Effector CD4-positive, alpha-beta T cell (primary cell): Measurements from ENCODE around the gene HYAL2.

Experiments
- DNase-seq: peaks from one replicate; pipeline ENCODE4 v3.0.0-alpha.2; 2020

Gene HYAL2

DNA sequence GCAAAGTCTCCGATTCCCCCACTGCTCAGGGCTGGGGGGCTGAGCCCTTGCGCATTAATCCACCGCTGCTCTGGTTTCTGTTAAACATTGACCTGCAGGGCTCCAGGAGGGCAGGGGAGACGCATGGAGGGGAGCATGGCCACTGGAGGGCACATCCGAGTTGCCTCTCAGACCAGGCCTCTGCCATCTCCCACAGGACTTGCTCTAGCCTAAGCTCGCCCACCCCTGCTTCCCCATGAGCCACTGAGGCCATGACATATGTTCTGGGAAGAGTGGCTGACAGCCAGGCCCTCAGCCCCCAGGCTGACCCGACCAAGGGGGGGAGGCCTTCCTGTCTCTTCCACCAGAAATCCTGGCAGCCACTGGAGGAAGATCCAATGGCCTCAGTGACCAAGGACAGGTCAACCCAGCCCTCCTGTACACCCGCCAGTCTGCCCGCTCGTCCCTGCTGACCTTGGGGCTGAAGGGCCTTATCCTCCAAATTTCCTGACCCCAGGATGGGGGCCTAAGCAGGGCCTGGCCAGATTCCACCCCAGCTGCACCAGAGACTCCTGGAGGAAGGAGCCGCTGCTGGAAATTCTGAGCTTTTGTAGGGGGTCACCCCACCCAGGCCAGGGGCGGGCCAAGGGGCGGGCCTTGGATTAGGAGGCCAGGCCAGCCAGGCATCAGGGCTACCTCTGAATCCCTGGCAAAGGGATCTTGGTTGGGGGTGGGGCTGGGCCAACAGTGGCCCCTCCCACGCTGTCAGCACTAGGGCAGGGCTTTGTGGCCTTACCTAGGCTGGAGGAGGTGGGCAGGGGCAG, 19.3 kb downstream of the HYAL2 start, which contains the start of gene HYAL1:
Gene HYAL1, minus strand, starts transcription at position 562 of the 803 bp plus-strand sequence. CDS start 618 bp downstream, outside the sequence.
- DNase-seq, result no peak

DNA sequence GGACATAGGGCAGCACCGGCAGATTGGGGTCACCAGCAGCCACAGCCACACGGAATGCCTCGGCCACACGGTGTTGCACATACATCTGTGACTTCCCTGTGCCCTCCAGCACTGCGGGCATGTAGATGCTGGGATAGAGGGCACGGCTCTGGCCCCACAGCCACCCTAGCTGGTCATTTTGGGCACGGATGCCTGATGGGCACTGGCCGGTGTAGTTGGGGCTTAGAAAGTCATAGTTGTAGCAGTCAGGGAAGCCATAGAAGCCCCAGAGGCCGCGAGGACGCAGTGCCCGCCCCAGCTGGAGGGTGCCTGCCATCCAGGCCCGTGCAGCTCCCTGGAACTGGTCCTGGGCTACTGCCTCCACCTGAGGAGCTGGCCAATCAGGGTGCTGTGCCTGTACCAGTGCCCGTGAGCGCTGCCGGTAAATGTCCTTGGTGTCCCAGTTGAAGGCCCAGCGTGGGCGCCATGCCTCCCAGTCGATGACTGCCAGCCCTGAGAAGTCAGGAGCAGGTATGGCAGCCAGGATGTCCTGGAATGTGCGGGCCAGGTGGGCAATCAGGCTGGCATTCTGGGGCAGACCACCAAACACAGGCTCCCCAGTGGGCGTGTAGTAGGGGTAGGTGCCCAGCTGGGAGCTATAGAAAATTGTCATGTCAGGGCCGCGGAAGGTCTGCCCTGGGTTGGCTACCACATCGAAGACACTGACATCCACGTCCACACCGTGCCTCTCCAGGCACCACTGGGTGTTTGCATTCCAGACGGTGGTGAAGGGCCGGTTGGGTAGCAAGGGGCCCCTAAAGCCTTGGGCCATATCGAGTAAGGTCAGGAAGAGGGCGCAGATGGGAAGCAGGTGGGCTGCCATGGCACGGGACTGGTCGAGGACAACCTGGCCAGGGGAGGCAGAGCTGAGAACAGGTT, 20.2 kb downstream of the HYAL2 start:
- no peak for DNase-seq

DNA sequence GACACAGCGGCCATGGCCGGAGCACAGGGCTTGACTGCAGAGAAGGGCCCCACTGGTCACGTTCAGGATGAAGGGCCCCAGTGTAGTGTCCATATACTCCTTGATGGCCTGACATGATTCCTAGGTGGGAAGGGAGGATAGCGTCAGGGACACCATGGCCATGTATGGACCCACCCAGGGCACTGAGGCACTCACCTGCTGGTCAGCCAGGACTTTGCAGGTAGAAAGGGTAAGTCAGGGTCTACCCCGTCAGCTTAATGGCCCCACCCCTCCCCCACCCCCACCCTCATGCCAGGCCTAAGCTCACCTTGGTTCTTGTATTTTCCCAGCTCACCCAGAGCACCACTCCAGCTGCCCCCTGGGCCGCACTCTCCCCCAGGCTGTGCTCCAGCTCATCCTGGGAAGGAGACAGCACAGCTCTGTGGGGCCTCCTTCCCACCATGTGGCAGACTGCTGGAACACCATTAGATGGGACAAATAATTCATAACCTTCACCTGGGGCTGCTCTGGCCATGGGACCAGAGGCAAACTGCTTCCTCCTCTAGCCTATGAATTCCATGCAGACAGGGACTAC, 21.8 kb downstream of the HYAL2 start:
- DNase-seq, result no peak

DNA sequence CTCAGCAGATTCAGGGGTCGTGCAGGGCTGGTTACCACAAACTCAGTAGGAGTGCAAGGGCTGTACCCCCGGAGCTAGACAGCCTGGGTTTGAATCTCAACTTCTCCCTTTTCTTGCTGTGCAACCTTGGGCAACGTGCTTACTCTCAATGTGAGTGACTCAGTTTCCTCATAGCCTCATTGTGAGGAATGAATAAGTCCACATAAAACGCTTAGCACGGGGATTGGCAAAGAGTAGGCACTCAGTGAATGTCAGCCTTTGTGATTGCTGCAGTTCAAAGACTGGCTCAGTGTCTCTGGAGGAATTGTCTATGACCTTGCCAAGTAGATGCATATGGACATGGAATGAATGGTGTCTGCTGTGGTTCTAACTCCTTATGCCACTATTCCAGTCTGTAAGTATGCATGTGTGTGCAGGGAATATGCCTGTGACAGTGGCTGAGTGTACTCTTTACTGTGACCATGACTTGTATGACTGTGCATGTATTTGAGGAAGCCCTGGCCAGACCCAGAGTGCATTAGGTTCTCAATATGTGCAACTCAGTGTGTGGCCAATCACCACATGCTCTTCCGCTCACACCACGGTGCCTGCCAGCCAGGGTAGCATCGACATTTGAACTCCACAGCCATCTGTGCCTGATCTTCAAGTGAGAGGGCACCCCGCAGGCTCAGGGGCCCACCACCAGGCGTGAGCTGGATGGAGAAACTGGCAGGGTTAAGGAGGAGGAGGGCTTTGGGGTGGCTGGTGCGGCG, 22.4 kb downstream of the HYAL2 start:
- DNase-seq, result no peak

DNA sequence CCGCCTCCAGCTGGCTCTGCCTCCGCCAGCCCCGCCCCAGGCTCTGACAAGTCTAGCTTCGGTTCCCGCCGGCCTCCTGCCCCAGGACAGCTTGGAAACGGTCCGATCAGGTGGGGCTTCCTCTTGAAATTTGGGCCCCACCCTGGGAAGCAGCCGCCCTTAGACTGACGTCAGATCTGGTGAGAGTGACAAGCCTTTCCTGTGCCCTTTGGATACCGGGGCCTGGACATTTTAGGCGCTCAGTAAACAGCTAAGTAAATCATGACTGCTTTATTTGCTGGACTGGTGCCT, 23.0 kb downstream of the HYAL2 start:
- no peak for DNase-seq

DNA sequence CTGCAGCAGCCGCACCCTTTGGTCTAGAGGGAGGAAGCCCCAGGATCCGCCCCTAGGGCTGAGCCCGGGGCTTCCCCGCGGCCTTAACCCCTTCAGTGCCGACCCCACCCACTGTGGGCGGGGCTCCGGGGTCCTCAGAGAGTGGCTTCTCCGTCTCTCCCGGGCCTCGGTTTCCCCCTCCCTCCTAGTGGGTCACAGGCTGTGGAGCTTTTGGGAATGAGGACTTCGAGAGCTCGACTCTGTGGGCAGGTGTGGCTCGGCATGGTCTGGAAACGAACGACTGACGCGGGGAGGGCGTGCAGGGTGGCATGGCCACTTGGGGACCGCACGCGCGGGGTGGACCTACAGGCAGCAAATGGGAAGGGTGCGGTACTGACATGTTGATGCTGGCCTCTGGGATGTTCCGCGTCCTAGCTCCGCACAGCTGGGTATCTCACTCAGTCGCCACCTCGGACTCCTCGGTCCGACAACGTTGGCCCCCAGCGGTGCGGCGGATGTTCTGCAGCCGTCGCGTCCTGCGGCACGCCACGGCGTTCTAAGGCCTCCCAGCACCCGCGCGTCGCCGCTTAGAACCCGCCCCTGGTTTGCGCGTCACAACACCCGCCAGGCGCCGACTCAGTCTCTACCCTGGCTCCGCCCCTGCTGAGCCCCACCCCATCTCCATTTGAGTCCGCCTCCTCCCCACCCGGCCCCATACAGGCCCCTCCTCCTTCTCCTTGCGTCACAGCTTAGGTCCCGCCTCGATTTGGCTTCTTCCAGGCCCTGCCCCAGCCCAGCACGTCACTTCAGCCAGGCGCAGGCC, 23.5 kb downstream of the HYAL2 start, which contains the start of the genes HYAL3 and NAA80:
Gene HYAL3, minus strand, starts transcription at position 570 of the 802 bp plus-strand sequence. CDS start 3,803 bp downstream, outside the sequence.
Gene NAA80, minus strand, starts transcription at position 570 of the 802 bp plus-strand sequence. CDS start 1,942 bp downstream, outside the sequence.
- peak; percentile 97 for DNase-seq

GRCh38 chr3:50297896-50298725, 24.4 kb downstream of the HYAL2 start:
- no peak for DNase-seq

GRCh38 chr3:50297384-50297775, 25.2 kb downstream of the HYAL2 start:
- no peak for DNase-seq

- no peak for DNase-seq
Measured at GRCh38 chr3:50296721-50297383, 25.7 kb downstream of the HYAL2 start.

DNA sequence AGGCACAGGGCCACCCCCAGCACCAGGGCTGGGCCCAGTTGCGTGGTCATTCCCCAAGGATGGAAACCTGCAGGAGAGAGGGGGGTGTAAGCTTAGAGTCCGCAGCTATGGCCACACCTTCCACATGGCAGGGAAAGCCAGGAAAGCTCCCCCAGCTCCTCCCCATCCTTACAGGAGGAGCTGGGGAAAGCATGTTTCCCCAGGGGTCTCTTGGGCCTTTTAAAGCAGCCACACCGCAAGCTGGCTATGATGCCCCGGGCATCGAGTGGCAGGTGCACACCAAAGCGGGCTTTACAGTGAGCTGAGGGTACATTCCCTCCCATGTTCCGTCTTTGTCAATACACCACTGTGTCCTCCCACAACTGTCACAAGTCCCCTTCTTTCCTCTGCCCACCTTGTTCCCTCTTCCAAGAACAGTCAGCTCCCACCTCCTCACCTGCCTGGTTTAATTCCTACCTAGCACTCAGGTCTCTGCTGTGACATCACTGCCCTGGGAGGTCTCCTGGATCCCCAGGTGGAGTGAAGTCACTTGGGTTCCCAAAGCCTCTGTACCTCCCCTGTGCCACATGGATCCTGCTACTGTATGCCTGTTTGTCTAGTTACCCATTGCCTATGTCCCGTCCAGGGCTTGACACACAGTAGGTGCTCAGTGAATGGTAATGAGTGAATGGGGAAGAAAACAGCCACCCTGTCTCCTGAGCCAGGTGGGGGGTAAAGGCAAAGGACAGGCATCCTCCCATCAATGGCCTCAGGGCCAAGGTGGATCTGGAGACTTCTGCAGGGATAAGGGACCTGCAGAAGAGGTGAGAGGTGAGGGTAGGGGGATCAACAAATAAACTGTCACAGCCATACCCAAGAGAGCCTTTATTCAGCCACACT, 26.8 kb downstream of the HYAL2 start:
- DNase-seq, result no peak

DNA sequence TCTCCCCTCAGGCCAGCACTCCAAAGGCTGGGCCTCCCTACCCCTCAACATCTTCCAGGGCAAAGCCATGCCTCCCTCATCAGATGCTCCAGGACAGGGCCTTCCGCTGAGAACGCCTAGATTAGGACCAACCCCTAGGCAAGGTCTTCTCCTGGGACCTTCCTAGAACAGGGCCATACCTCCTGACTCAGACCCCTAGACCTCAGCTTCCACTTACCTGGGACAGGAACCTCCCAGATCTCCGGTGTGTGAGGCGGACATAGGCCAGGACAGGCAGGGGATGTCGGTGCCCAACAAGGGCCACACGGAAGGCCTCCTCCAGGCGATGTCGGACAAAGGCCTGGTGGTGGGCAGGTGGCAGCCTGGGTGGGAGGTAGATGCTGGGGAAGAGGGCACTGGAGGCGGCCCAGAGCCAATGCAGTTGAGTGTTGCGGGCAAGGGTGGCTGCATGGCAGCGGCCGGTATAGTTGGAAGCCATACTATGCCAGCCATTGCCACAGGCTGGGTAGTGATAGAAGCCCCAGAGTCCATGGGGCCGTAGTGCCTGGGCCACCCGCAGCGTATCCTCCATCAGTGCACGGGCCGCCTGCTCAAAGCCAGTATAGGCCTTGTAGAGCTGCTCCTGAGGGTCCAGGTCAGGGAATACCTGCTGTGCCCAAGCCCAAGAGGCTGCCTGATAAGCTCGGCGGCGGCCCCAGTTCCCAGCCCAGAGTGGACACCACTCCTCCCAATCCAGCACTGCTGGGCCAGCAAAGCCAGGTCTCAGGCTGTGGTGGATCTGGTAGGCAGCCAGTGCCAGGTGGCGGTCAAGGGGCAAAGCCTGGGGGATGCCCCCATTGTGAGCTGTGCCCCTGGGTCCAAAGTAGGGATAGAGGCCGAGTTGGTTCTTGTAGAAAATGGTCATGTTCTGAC, 27.8 kb downstream of the HYAL2 start:
- no peak for DNase-seq

DNA sequence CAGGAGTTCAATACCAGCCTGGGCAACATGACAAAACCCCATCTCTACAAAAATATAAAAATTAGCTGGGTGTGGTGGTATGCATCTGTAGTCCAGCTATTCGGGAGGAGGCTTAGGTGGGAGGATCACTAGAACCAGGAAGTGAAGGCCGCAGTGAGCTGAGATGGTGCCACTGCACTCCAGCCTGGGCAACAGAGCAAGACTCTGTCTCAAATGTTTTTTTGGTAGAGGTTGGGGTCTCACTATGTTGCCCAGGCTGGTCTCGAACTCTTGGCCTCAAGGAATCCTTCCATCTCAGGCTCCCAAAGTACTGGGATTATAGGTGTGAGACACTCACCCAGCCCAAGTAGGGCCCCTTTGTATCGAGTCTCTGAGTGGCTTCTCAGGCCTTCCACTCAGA, 28.5 kb downstream of the HYAL2 start:
- no peak for DNase-seq

- no peak for DNase-seq
Measured at GRCh38 chr3:50293079-50293801, 29.3 kb downstream of the HYAL2 start.

DNA sequence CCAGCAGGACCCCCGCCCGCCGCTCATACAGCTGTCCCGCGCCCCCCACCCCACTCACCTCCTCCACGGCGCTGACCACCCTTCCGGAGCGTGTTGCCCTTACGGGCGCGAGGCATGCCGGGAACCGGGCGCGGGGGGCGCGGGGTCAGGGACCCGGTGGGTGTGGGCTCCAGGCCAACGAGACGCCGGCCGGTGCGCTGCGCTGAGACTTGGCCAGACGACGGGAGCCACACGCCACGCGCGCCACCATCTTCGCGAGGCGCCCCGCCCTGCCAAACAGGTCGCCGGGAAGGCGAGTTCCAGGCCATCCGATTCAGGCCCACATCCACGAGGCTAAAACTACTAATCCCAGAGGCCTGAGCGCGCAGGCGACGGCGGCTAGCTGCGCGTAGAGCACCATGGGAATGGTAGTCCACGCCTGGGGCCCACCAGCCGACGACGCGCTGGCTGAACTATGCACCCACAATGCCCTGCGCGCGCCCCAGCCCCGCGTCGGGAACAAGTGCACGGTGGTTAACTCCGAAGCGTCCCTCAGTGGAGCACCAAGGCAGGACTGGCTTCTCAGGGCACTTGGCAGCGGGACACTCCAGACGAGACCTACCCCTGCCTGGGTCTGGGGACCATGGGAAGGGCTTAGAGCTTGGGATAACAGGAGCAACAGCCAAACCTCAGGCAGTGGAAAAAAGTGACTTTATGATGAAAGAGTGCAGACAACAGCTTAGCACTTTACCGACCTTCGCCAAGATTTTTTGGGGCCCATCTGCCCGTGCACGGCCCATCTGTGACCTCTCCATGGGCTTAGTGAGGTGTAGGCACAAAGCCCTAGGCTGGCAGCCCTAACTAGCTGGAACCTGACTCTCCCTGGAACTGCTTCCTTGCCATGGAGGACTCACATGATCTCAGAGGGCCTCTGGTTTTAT, 30.1 kb downstream of the HYAL2 start, which contains the start of gene IFRD2:
Gene IFRD2, minus strand, starts transcription at position 271 of the 920 bp plus-strand sequence. Its CDS starts 155 bp downstream, at position 116.
- DNase-seq, result peak; percentile 95

DNA sequence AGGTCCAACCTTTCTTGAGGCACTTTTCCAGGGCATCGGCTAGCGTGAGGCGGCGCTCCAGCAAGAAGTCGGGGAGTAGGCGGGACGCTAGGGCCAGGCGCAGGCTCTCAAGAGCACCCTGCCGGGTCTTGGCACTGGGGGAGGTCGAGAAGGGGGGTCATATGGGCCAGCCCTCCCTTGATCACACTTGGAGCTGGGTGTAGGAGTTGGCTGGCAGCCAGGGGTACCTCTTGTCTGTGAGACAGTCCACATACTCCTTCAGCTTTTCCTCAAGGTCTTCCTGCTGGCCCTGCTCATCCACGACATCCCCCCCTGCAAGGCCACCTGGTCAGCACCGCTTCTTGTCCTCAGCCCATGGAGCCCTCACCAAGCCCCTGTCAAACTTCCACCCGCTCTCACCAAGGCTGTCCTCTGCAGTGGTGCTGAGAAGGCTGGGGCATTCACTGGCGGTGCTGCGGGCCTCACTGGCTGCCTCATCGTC, 32.3 kb downstream of the HYAL2 start:
- no peak for DNase-seq

DNA sequence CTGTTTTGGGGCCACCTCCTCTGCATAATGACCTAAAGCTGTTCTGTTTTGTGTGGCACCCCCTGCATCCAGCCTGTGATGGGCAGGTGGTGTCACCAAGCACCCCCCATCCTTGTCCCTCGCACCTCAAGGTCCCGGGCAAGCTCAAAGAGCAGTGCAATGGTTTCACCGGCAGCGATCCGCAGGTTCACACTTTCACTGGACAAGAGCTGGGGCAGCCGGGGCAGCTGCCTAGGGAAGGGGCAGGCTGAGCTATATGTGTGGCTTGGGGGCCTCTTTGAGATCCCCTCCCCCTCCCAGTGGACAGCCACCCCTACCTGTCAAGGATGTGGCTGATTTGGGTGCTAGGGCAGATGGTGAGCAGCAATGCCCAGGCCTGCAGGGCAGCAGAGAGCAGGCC, 33.4 kb downstream of the HYAL2 start:
- no peak for DNase-seq
